ENCODE data around the gene ZNF660.

DNA sequence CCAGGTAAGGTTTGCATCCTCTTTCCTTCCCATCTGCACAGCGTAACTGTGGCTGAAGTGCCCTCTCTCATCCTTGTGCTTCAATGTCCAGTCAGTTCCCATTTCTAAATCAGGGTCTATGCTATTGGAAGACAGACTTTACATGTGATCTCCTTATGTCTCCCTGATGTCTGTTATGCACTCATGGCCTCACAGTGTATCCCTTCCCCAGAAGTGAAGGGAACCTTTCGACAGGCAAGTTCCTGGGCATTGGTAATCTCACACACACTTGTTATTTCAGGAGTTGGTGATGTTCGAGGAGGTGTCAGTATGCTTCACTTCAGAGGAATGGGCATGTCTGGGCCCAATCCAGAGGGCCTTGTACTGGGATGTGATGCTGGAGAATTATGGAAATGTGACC, 47.4 kb downstream of the ZNF660 start:
- TF ChIP-seq, protein P1, sequence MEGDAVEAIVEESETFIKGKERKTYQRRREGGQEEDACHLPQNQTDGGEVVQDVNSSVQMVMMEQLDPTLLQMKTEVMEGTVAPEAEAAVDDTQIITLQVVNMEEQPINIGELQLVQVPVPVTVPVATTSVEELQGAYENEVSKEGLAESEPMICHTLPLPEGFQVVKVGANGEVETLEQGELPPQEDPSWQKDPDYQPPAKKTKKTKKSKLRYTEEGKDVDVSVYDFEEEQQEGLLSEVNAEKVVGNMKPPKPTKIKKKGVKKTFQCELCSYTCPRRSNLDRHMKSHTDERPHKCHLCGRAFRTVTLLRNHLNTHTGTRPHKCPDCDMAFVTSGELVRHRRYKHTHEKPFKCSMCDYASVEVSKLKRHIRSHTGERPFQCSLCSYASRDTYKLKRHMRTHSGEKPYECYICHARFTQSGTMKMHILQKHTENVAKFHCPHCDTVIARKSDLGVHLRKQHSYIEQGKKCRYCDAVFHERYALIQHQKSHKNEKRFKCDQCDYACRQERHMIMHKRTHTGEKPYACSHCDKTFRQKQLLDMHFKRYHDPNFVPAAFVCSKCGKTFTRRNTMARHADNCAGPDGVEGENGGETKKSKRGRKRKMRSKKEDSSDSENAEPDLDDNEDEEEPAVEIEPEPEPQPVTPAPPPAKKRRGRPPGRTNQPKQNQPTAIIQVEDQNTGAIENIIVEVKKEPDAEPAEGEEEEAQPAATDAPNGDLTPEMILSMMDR (IDR thresholded peaks at IDR 0.05) = no peak
- TF ChIP-seq POLR2A (IDR thresholded peaks at IDR 0.05) = no peak
